ENCODE data around the gene MSMB. TPM values are rescaled to one million over a fixed set of nuclear protein-coding genes. Genes with fewer than 3 reads are reported as not detected.

Gene MSMB
- total and polyA plus RNA-seq, 2 of the 8 experiments (the other 6 are each of a cell fraction or from before 2014, with no cell fraction given) = not detected

GRCh38 chr10:46019177-46019528 lies 26.9 kb downstream of the MSMB start:
- H3K4ac ChIP-seq (replicated peaks; ENCODE audit: insufficient read length, low read depth, low read length) = no peak overlapping the region
- no peak overlapping the region for H2AK5ac ChIP-seq (ENCODE audit: low read depth, low read length)
- H2BK20ac ChIP-seq (ENCODE audit: low read length) = no peak overlapping the region
- no peak overlapping the region for H3K4me2 ChIP-seq (ENCODE audit: insufficient read depth in 1 of 2, low read depth in 2 of 2, low read length in 2 of 2)
- H3K27ac ChIP-seq (ENCODE audit: low read depth, low read length) = no peak overlapping the region
- CTCF ChIA-PET (ENCODE audit: partially characterized antibody) = interaction anchor here (2.2 kb wide), 1 partner anchor 209 kb away, joined by 7 read pairs; no protein-coding TSS in a partner anchor
- H3K4me1 ChIP-seq (replicated peaks in 1 of 4; ENCODE audit: control insufficient read depth in 3 of 4, insufficient read depth in 4 of 4, low read length in 3 of 4) = peaks cover 0 to 7% (median 3%) of the 10 kb centered on the region in 4 experiments; a peak in 3 of 7 replicates
- H3K36me3 ChIP-seq (ENCODE audit: control insufficient read depth in 2 of 4, insufficient read depth in 4 of 4, low read length in 3 of 4) = peaks cover 0 to 8% (median 4%) of the 10 kb centered on the region in 4 experiments; a peak in 5 of 8 replicates
- H4K5ac ChIP-seq (ENCODE audit: insufficient read length, low read depth, low read length) = no peak overlapping the region
- FAIRE-seq (no peak), DNase-seq (ENCODE audit: low read depth in 1 of 2, low spot score in 2 of 2) (no peak)
- H2BK15ac ChIP-seq (ENCODE audit: low read length) = no peak overlapping the region
- peaks cover 3 to 65% of the 10 kb centered on the region in 2 experiments; a peak in 3 of 4 replicates for H3K79me2 ChIP-seq (ENCODE audit: control insufficient read depth in 1 of 2, insufficient read depth in 2 of 2, low read length in 2 of 2)
- H2AFZ ChIP-seq (ENCODE audit: low read length) = no peak overlapping the region
- no peak overlapping the region for H3K56ac ChIP-seq (replicated peaks; ENCODE audit: insufficient read length, low read depth, low read length)
- POLR2A ChIA-PET (ENCODE audit: partially characterized antibody) = interaction anchor here (2.9 kb wide), 1 partner anchor 14 kb away, joined by 10 read pairs; no protein-coding TSS in a partner anchor
- H3K4me3 ChIP-seq (ENCODE audit: extremely low read depth in 1 of 4, insufficient read depth in 2 of 4, low read depth in 3 of 4, low read length in 4 of 4) = no peak overlapping the region
- H3K18ac ChIP-seq (ENCODE audit: extremely low read depth, low read length) = no peak overlapping the region
- no peak overlapping the region for H3K23ac ChIP-seq (ENCODE audit: insufficient read length)
- H4K91ac ChIP-seq (replicated peaks; ENCODE audit: insufficient read length, low read length) = no peak overlapping the region
- WGBS, 2 experiments (ENCODE audit: extremely low coverage in 1 of 2, insufficient coverage in 1 of 2, insufficient read length in 1 of 2, insufficient replicate concordance in 2 of 2, low coverage in 1 of 2, low lambda C conversion rate in 2 of 2, missing lambda C conversion rate in 1 of 2) = 93% methylated on average over 3 of the region's 3 CpGs; no CpG with 5 or more reads in 1 of the 2 experiments
- H2BK120ac ChIP-seq (replicated peaks; ENCODE audit: low read depth, low read length) = no peak overlapping the region
- peaks cover 9 to 10% of the 10 kb centered on the region in 2 experiments for H4K20me1 ChIP-seq (replicated peaks in 1 of 2; ENCODE audit: control insufficient read depth in 1 of 2, insufficient read depth in 2 of 2, low read length in 2 of 2)
- TF ChIP-seq CHD1 (IDR thresholded peaks at IDR 0.05; ENCODE audit: low read depth, low read length) (no peak), BCL11A (IDR thresholded peaks at IDR 0.05; ENCODE audit: low read depth in 2 of 2, low read length in 2 of 2) (no peak), RFX5 (IDR thresholded peaks at IDR 0.05; ENCODE audit: borderline replicate concordance, low read depth, low read length) (no peak), POU5F1 (IDR thresholded peaks at IDR 0.05; ENCODE audit: low read depth, low read length) (no peak), TCF12 (IDR thresholded peaks at IDR 0.05; ENCODE audit: low read depth, low read length) (no peak), GTF2F1 (IDR thresholded peaks at IDR 0.05; ENCODE audit: borderline replicate concordance, low read depth, low read length) (no peak), BRCA1 (IDR thresholded peaks at IDR 0.05; ENCODE audit: low read depth, low read length) (no peak), CREB1 (IDR thresholded peaks at IDR 0.05) (no peak)
- no peak overlapping the region for H4K8ac ChIP-seq (ENCODE audit: extremely low read depth, insufficient read depth, low read length)
- no peaks in the 10 kb centered on the region for H3K27me3 ChIP-seq (replicated peaks in 1 of 4; ENCODE audit: control insufficient read depth in 3 of 4, extremely low read depth in 1 of 4, insufficient read depth in 3 of 4, low read length in 3 of 4)
- H2BK5ac ChIP-seq (ENCODE audit: low read depth, low read length) = no peak overlapping the region
- H3K9me3 ChIP-seq (ENCODE audit: insufficient read depth in 2 of 2, low read depth in 1 of 2, low read length in 1 of 2) = no peaks in the 10 kb centered on the region
- H3K9ac ChIP-seq (replicated peaks in 1 of 4; ENCODE audit: extremely low read depth in 1 of 4, low read depth in 3 of 4, low read length in 3 of 4) = no peak overlapping the region
- no peaks in the 10 kb centered on the region; the same call in 1 of the 2 replicates for H3K23me2 ChIP-seq (ENCODE audit: low read depth, low read length)
- H3K79me1 ChIP-seq (ENCODE audit: low read depth, low read length) = peaks cover 2% of the 10 kb centered on the region; the same call in 1 of the 2 replicates
- H3K14ac ChIP-seq (ENCODE audit: insufficient read length) = no peak overlapping the region
- no peak overlapping the region for H2BK12ac ChIP-seq (ENCODE audit: low read depth, low read length)

Data from H1 (cell line).